Right lobe of liver (tissue), 4 donors: ENCODE data around the gene SRC.

ENCODE experiments used
- POLR2A ChIP-seq: fragments of 450-650 bp; IDR thresholded peaks from one replicate; pipeline ENCODE4 v1.6.1; 2017; ENCODE audit warnings: antibody characterized with exemption, mild to moderate bottlenecking
- TF ChIP-seq, protein P1 (sequence below), 4 donors: fragments of 200-600 bp in 3 of 4; fragments of 450-650 bp in 1 of 4; IDR thresholded peaks; one replicate each; pipeline versions ENCODE4 v1.5.1 to v1.8.0; 2016 to 2022; ENCODE audit warnings: antibody characterized with exemption in 4 of 4, mild to moderate bottlenecking in 2 of 4
- donor health status: DM: no; HTN: no; CAD: no.
- donor health status: DM: no; HTN: no; CAD: no.
- donor health status: DM: no; HTN: yes; CAD: no.

DNA sequence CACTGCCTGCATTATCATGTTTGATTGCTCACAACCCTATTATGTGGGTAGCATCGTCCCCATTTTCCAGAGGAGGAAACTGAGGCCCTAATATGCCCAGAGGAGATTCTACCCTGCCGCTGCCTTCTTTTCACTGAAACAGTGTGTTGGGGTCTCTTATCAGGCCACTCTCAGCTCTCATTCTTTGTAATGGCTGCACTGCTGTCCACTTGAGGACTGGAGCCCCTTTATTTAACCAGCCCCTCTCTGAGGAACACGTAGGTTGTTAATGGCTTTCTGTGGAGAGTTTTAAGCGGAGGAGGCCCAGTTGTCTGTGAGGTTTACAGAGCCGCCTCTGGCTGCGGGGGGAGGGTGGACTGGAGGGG is 32.5 kb downstream of the SRC start:
- no peak for TF ChIP-seq POLR2A
- TF ChIP-seq, protein P1, sequence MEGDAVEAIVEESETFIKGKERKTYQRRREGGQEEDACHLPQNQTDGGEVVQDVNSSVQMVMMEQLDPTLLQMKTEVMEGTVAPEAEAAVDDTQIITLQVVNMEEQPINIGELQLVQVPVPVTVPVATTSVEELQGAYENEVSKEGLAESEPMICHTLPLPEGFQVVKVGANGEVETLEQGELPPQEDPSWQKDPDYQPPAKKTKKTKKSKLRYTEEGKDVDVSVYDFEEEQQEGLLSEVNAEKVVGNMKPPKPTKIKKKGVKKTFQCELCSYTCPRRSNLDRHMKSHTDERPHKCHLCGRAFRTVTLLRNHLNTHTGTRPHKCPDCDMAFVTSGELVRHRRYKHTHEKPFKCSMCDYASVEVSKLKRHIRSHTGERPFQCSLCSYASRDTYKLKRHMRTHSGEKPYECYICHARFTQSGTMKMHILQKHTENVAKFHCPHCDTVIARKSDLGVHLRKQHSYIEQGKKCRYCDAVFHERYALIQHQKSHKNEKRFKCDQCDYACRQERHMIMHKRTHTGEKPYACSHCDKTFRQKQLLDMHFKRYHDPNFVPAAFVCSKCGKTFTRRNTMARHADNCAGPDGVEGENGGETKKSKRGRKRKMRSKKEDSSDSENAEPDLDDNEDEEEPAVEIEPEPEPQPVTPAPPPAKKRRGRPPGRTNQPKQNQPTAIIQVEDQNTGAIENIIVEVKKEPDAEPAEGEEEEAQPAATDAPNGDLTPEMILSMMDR (IDR thresholded peaks at IDR 0.05), result no peak
